ENCODE measurements around the gene RNPS1. TPM values are rescaled to one million over a fixed set of nuclear protein-coding genes. Genes with fewer than 3 reads are reported as not detected.

RNPS1 gene
- total and polyA plus RNA-seq, 2 experiments from 2014 or later: 315 to 384 TPM

DNA sequence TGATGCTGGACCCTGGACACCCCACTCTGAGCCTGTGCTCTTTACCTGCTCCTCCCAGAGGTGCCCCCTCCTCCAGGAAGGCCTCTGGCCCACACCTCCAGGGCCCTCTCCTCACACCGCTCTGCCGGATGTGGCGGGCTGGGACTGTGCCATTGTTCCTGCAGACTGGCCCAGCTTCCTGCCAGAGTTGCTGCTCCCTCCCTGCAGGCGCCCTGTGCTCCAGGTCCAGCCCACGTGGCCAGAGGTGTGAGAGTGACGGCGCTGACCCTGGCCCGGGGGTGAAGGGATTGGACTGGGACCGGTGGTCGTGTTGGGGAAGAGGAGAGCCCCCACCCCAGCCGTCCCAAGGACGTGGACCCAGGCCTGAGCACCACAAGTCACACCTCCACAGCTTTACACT is 38.8 kb downstream of the RNPS1 start:
- peaks cover 3% of the 10 kb centered on the region; the same call in 1 of the 2 replicates for H3F3A ChIP-seq (replicated peaks; ENCODE audit: low read depth)
- no peaks in the 10 kb centered on the region for H3K9me3 Mint-ChIP-seq
- peaks cover 17% of the 10 kb centered on the region for H3K27me3 Mint-ChIP-seq (ENCODE audit: insufficient read depth, low read depth, poor library complexity)
- H3K27ac Mint-ChIP-seq: no peak overlapping the region
- no peak for ATAC-seq
- no peak overlapping the region for H3K27ac ChIP-seq (ENCODE audit: low read depth)
- H2AFZ ChIP-seq: no peak overlapping the region
- no peak overlapping the region for H3K4me2 ChIP-seq
- 0 out of 2 replicates have a peak, but pooled peaks cover 5% of the 10 kb centered on the region for H3K36me3 ChIP-seq (ENCODE audit: insufficient read depth)
- H3K4me3 ChIP-seq: no peak overlapping the region
- H3K4me3 Mint-ChIP-seq: no peak overlapping the region
- H3K9me2 ChIP-seq (ENCODE audit: insufficient read depth): no peaks in the 10 kb centered on the region
- peaks cover 5% of the 10 kb centered on the region for H4K20me1 ChIP-seq (replicated peaks; ENCODE audit: insufficient read depth)
- H3K79me2 ChIP-seq (replicated peaks; ENCODE audit: insufficient read depth): peaks cover 40% of the 10 kb centered on the region
- DNase-seq (ENCODE audit: low spot score): no peak
- no peaks in the 10 kb centered on the region; the same call in 1 of the 2 replicates for H3K4me1 ChIP-seq (ENCODE audit: insufficient read depth)
- TF ChIP-seq NANOG (IDR thresholded peaks at IDR 0.05; ENCODE audit: borderline replicate concordance): no peak
- TF ChIP-seq EZH2 (IDR thresholded peaks at IDR 0.05; ENCODE audit: low read depth, unreplicated experiment): no peak
- TF ChIP-seq CREB1 (CRISPR knock-in tag; IDR thresholded peaks at IDR 0.05; ENCODE audit: low read depth): no peak
- TF ChIP-seq, protein P1, sequence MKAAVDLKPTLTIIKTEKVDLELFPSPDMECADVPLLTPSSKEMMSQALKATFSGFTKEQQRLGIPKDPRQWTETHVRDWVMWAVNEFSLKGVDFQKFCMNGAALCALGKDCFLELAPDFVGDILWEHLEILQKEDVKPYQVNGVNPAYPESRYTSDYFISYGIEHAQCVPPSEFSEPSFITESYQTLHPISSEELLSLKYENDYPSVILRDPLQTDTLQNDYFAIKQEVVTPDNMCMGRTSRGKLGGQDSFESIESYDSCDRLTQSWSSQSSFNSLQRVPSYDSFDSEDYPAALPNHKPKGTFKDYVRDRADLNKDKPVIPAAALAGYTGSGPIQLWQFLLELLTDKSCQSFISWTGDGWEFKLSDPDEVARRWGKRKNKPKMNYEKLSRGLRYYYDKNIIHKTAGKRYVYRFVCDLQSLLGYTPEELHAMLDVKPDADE (IDR thresholded peaks at IDR 0.05): no peak
- no peak for TF ChIP-seq POLR2AphosphoS5 (IDR thresholded peaks at IDR 0.05; ENCODE audit: low read depth)
- TF ChIP-seq, protein P2, sequence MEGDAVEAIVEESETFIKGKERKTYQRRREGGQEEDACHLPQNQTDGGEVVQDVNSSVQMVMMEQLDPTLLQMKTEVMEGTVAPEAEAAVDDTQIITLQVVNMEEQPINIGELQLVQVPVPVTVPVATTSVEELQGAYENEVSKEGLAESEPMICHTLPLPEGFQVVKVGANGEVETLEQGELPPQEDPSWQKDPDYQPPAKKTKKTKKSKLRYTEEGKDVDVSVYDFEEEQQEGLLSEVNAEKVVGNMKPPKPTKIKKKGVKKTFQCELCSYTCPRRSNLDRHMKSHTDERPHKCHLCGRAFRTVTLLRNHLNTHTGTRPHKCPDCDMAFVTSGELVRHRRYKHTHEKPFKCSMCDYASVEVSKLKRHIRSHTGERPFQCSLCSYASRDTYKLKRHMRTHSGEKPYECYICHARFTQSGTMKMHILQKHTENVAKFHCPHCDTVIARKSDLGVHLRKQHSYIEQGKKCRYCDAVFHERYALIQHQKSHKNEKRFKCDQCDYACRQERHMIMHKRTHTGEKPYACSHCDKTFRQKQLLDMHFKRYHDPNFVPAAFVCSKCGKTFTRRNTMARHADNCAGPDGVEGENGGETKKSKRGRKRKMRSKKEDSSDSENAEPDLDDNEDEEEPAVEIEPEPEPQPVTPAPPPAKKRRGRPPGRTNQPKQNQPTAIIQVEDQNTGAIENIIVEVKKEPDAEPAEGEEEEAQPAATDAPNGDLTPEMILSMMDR (conservative IDR thresholded peaks at IDR 0.05; ENCODE audit: low read depth in 2 of 2): no peak
- TF ChIP-seq, protein P3, sequence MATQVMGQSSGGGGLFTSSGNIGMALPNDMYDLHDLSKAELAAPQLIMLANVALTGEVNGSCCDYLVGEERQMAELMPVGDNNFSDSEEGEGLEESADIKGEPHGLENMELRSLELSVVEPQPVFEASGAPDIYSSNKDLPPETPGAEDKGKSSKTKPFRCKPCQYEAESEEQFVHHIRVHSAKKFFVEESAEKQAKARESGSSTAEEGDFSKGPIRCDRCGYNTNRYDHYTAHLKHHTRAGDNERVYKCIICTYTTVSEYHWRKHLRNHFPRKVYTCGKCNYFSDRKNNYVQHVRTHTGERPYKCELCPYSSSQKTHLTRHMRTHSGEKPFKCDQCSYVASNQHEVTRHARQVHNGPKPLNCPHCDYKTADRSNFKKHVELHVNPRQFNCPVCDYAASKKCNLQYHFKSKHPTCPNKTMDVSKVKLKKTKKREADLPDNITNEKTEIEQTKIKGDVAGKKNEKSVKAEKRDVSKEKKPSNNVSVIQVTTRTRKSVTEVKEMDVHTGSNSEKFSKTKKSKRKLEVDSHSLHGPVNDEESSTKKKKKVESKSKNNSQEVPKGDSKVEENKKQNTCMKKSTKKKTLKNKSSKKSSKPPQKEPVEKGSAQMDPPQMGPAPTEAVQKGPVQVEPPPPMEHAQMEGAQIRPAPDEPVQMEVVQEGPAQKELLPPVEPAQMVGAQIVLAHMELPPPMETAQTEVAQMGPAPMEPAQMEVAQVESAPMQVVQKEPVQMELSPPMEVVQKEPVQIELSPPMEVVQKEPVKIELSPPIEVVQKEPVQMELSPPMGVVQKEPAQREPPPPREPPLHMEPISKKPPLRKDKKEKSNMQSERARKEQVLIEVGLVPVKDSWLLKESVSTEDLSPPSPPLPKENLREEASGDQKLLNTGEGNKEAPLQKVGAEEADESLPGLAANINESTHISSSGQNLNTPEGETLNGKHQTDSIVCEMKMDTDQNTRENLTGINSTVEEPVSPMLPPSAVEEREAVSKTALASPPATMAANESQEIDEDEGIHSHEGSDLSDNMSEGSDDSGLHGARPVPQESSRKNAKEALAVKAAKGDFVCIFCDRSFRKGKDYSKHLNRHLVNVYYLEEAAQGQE (IDR thresholded peaks at IDR 0.05; ENCODE audit: unreplicated experiment): no peak
- TF ChIP-seq EZH2phosphoT487 (IDR thresholded peaks at IDR 0.05; ENCODE audit: unreplicated experiment): no peak
- TF ChIP-seq STAT1 (IDR thresholded peaks at IDR 0.05; ENCODE audit: unreplicated experiment): no peak
- TF ChIP-seq ZNF114 (CRISPR knock-in tag; IDR thresholded peaks at IDR 0.05): no peak
- TF ChIP-seq JUNB (IDR thresholded peaks at IDR 0.05; ENCODE audit: unreplicated experiment): no peak
- no peak for TF ChIP-seq ZNF331 (CRISPR knock-in tag; IDR thresholded peaks at IDR 0.05; ENCODE audit: low read depth)
- TF ChIP-seq, protein P4, sequence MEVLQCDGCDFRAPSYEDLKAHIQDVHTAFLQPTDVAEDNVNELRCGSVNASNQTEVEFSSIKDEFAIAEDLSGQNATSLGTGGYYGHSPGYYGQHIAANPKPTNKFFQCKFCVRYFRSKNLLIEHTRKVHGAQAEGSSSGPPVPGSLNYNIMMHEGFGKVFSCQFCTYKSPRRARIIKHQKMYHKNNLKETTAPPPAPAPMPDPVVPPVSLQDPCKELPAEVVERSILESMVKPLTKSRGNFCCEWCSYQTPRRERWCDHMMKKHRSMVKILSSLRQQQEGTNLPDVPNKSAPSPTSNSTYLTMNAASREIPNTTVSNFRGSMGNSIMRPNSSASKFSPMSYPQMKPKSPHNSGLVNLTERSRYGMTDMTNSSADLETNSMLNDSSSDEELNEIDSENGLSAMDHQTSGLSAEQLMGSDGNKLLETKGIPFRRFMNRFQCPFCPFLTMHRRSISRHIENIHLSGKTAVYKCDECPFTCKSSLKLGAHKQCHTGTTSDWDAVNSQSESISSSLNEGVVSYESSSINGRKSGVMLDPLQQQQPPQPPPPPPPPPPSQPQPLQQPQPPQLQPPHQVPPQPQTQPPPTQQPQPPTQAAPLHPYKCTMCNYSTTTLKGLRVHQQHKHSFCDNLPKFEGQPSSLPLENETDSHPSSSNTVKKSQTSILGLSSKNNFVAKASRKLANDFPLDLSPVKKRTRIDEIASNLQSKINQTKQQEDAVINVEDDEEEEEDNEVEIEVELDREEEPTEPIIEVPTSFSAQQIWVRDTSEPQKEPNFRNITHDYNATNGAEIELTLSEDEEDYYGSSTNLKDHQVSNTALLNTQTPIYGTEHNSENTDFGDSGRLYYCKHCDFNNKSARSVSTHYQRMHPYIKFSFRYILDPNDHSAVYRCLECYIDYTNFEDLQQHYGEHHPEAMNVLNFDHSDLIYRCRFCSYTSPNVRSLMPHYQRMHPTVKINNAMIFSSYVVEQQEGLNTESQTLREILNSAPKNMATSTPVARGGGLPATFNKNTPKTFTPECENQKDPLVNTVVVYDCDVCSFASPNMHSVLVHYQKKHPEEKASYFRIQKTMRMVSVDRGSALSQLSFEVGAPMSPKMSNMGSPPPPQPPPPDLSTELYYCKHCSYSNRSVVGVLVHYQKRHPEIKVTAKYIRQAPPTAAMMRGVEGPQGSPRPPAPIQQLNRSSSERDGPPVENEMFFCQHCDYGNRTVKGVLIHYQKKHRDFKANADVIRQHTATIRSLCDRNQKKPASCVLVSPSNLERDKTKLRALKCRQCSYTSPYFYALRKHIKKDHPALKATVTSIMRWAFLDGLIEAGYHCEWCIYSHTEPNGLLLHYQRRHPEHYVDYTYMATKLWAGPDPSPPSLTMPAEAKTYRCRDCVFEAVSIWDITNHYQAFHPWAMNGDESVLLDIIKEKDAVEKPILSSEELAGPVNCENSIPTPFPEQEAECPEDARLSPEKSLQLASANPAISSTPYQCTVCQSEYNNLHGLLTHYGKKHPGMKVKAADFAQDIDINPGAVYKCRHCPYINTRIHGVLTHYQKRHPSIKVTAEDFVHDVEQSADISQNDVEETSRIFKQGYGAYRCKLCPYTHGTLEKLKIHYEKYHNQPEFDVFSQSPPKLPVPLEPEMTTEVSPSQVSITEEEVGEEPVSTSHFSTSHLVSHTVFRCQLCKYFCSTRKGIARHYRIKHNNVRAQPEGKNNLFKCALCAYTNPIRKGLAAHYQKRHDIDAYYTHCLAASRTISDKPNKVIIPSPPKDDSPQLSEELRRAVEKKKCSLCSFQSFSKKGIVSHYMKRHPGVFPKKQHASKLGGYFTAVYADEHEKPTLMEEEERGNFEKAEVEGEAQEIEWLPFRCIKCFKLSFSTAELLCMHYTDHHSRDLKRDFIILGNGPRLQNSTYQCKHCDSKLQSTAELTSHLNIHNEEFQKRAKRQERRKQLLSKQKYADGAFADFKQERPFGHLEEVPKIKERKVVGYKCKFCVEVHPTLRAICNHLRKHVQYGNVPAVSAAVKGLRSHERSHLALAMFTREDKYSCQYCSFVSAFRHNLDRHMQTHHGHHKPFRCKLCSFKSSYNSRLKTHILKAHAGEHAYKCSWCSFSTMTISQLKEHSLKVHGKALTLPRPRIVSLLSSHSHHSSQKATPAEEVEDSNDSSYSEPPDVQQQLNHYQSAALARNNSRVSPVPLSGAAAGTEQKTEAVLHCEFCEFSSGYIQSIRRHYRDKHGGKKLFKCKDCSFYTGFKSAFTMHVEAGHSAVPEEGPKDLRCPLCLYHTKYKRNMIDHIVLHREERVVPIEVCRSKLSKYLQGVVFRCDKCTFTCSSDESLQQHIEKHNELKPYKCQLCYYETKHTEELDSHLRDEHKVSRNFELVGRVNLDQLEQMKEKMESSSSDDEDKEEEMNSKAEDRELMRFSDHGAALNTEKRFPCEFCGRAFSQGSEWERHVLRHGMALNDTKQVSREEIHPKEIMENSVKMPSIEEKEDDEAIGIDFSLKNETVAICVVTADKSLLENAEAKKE (CRISPR knock-in tag; IDR thresholded peaks at IDR 0.05): no peak
- H3K36me3 Mint-ChIP-seq (ENCODE audit: low read depth): peaks cover 6% of the 10 kb centered on the region; the same call in 2 of the 3 replicates
- no peaks in the 10 kb centered on the region; the same call in 2 of the 3 replicates for H3K4me1 Mint-ChIP-seq
- no peaks in the 10 kb centered on the region for H3K27me3 ChIP-seq (ENCODE audit: insufficient read depth)

Measured in GM23338 (cell line).